Activated T-cell treated with anti-CD3 and anti-CD28 coated beads, Interleukin-2, amount 50 U/mL, for 24 hours (primary cell): ENCODE data around the gene CRYGS.
"Not testable (repeated sequence)": the region's sequence is repeated elsewhere in the genome, so short reads cannot be mapped to it uniquely, and the experiment has no call there.

Experiments
- DNase-seq: peaks from one replicate; pipeline ENCODE4 v3.0.0-alpha.2; 2020
- H3K27ac Mint-ChIP-seq: 2 replicates; pipeline ENCODE4 v1.8.0; 2020; ENCODE audit warnings: mild to moderate bottlenecking, mixed read lengths
- H3K27me3 Mint-ChIP-seq: 2 replicates; pipeline ENCODE4 v1.8.0; 2020; ENCODE audit warnings: mixed read lengths
- H3K36me3 Mint-ChIP-seq: 2 replicates; pipeline ENCODE4 v1.8.0; 2020; ENCODE audit warnings: low read depth, mixed read lengths
- H3K4me1 Mint-ChIP-seq: 2 replicates; pipeline ENCODE4 v1.8.0; 2020; ENCODE audit warnings: low read depth, mixed read lengths
- H3K4me3 Mint-ChIP-seq: 2 replicates; pipeline ENCODE4 v1.8.0; 2020; ENCODE audit warnings: mild to moderate bottlenecking, moderate library complexity, mixed read lengths
- H3K9me3 Mint-ChIP-seq: 2 replicates; pipeline ENCODE4 v1.8.0; 2020; ENCODE audit warnings: mixed read lengths

CRYGS gene

GRCh38 chr3:186534113-186534669 is 10.0 kb downstream of the CRYGS start:
- H3K36me3 Mint-ChIP-seq: peaks cover 32% of the 10 kb centered on the region
- peaks cover 94% of the 10 kb centered on the region for H3K4me1 Mint-ChIP-seq
- peak overlapping the region; percentile 68 for H3K4me3 Mint-ChIP-seq
- H3K27me3 Mint-ChIP-seq: no peaks in the 10 kb centered on the region
- H3K9me3 Mint-ChIP-seq: no peaks in the 10 kb centered on the region
- peak overlapping the region; percentile 99 for H3K27ac Mint-ChIP-seq
- DNase-seq: peak; percentile 61

- peaks cover 20% of the 10 kb centered on the region for H3K36me3 Mint-ChIP-seq
- no peak overlapping the region for H3K4me3 Mint-ChIP-seq
- no peaks in the 10 kb centered on the region for H3K27me3 Mint-ChIP-seq
- peaks cover 86% of the 10 kb centered on the region for H3K4me1 Mint-ChIP-seq
- no peak for DNase-seq
- peak overlapping the region; percentile 79 for H3K27ac Mint-ChIP-seq
- no peaks in the 10 kb centered on the region for H3K9me3 Mint-ChIP-seq
Observed at GRCh38 chr3:186532598-186533072, 11.5 kb downstream of the CRYGS start.

- DNase-seq, H3K4me3 Mint-ChIP-seq, H3K27me3 Mint-ChIP-seq, H3K9me3 Mint-ChIP-seq, H3K27ac Mint-ChIP-seq: not testable (repeated sequence)
- peaks cover 82% of the 10 kb centered on the region for H3K4me1 Mint-ChIP-seq
- peaks cover 16% of the 10 kb centered on the region for H3K36me3 Mint-ChIP-seq
Observed at GRCh38 chr3:186531694-186532093, 12.5 kb downstream of the CRYGS start.

GRCh38 chr3:186530415-186530814 is 13.8 kb downstream of the CRYGS start:
- Mint-ChIP-seq H3K36me3 (peaks cover 13% of the 10 kb centered on the region), H3K27me3 (no peaks in the 10 kb centered on the region), H3K4me3 (no peak overlapping the region), H3K27ac (no peak overlapping the region), H3K9me3 (no peaks in the 10 kb centered on the region), H3K4me1 (peaks cover 77% of the 10 kb centered on the region)
- DNase-seq: no peak

- H3K27me3 Mint-ChIP-seq: no peaks in the 10 kb centered on the region
- no peak overlapping the region for H3K4me3 Mint-ChIP-seq
- H3K27ac Mint-ChIP-seq: no peak overlapping the region
- peaks cover 13% of the 10 kb centered on the region for H3K36me3 Mint-ChIP-seq
- DNase-seq: no peak
- no peaks in the 10 kb centered on the region for H3K9me3 Mint-ChIP-seq
- H3K4me1 Mint-ChIP-seq: peaks cover 67% of the 10 kb centered on the region
Observed at GRCh38 chr3:186529201-186529999, 14.8 kb downstream of the CRYGS start.

- Mint-ChIP-seq H3K36me3 (peaks cover 7% of the 10 kb centered on the region), H3K27ac (no peak overlapping the region), H3K9me3 (no peaks in the 10 kb centered on the region), H3K4me1 (peaks cover 56% of the 10 kb centered on the region), H3K4me3 (no peak overlapping the region), H3K27me3 (no peaks in the 10 kb centered on the region)
- DNase-seq: no peak
Observed at GRCh38 chr3:186526256-186526606, 17.9 kb downstream of the CRYGS start.

GRCh38 chr3:186525369-186526255 is 18.6 kb downstream of the CRYGS start:
- Mint-ChIP-seq H3K4me1 (peaks cover 56% of the 10 kb centered on the region), H3K4me3 (no peak overlapping the region), H3K36me3 (peaks cover 6% of the 10 kb centered on the region)

GRCh38 chr3:186524616-186525015 is 19.6 kb downstream of the CRYGS start:
- no peaks in the 10 kb centered on the region for H3K9me3 Mint-ChIP-seq
- peaks cover 3% of the 10 kb centered on the region for H3K36me3 Mint-ChIP-seq
- H3K27me3 Mint-ChIP-seq: no peaks in the 10 kb centered on the region
- no peak overlapping the region for H3K4me3 Mint-ChIP-seq
- peaks cover 59% of the 10 kb centered on the region for H3K4me1 Mint-ChIP-seq
- H3K27ac Mint-ChIP-seq: no peak overlapping the region
- DNase-seq: no peak

More at GRCh38 chr3:186525369-186526255, 18.6 kb downstream of the CRYGS start:
- Mint-ChIP-seq H3K9me3 (no peaks in the 10 kb centered on the region), H3K27ac (no peak overlapping the region), H3K27me3 (no peaks in the 10 kb centered on the region)
- no peak for DNase-seq

- DNase-seq: no peak
- H3K4me3 Mint-ChIP-seq: no peak overlapping the region
- H3K27me3 Mint-ChIP-seq: no peaks in the 10 kb centered on the region
- no peaks in the 10 kb centered on the region for H3K9me3 Mint-ChIP-seq
- H3K27ac Mint-ChIP-seq: no peak overlapping the region
- H3K36me3 Mint-ChIP-seq: peaks cover 3% of the 10 kb centered on the region
- H3K4me1 Mint-ChIP-seq: peaks cover 59% of the 10 kb centered on the region
Observed at GRCh38 chr3:186523434-186523833, 20.7 kb downstream of the CRYGS start.

- Mint-ChIP-seq H3K36me3 (peaks cover 3% of the 10 kb centered on the region), H3K27me3 (no peaks in the 10 kb centered on the region), H3K4me1 (peaks cover 62% of the 10 kb centered on the region), H3K27ac (no peak overlapping the region), H3K4me3 (no peak overlapping the region), H3K9me3 (peaks cover under 1% of the 10 kb centered on the region)
- DNase-seq: no peak
Observed at GRCh38 chr3:186523022-186523421, 21.2 kb downstream of the CRYGS start.

GRCh38 chr3:186520957-186521842 is 23.0 kb downstream of the CRYGS start:
- DNase-seq: peak; percentile 59
- Mint-ChIP-seq H3K4me3 (peak overlapping the region; percentile 40), H3K27ac (peak overlapping the region; percentile 62), H3K36me3 (no peaks in the 10 kb centered on the region), H3K4me1 (peaks cover 69% of the 10 kb centered on the region), H3K27me3 (no peaks in the 10 kb centered on the region), H3K9me3 (peaks cover 5% of the 10 kb centered on the region)

GRCh38 chr3:186520431-186520830 is 23.7 kb downstream of the CRYGS start:
- Mint-ChIP-seq H3K4me3 (no peak overlapping the region), H3K36me3 (no peaks in the 10 kb centered on the region), H3K27ac (no peak overlapping the region), H3K4me1 (peaks cover 73% of the 10 kb centered on the region), H3K9me3 (peaks cover 5% of the 10 kb centered on the region), H3K27me3 (no peaks in the 10 kb centered on the region)
- DNase-seq: no peak

GRCh38 chr3:186519021-186519658 is 25.0 kb downstream of the CRYGS start:
- Mint-ChIP-seq H3K9me3 (peaks cover 5% of the 10 kb centered on the region), H3K4me3 (peak overlapping the region; percentile 31), H3K4me1 (peaks cover 86% of the 10 kb centered on the region), H3K27me3 (no peaks in the 10 kb centered on the region), H3K36me3 (no peaks in the 10 kb centered on the region), H3K27ac (peak overlapping the region; percentile 85)
- peak; percentile 69 for DNase-seq
